ENCODE measurements around the gene BUB1B.

GRCh38 chr15:40242213-40242599 is 81.3 kb downstream of the BUB1B start:
- no peak for TF ChIP-seq EGR1 (IDR thresholded peaks at IDR 0.05)
- no peak for TF ChIP-seq REST (IDR thresholded peaks at IDR 0.05; ENCODE audit: low read depth)
- no peak for TF ChIP-seq EP300 (IDR thresholded peaks at IDR 0.05; ENCODE audit: borderline replicate concordance)
- no peak for TF ChIP-seq CREB1 (IDR thresholded peaks at IDR 0.05; ENCODE audit: low read depth)
- TF ChIP-seq MAX (IDR thresholded peaks at IDR 0.05) = no peak
- no peak for TF ChIP-seq FOXM1 (IDR thresholded peaks at IDR 0.05; ENCODE audit: borderline replicate concordance, low read depth)
